H1 (cell line): Measurements from ENCODE around the gene SELENOV.

ENCODE experiments used
- BACH1 ChIP-seq: IDR thresholded peaks from 2 replicates; pipeline ENCODE4 v1.6.1; 2012; ENCODE audit warnings: low read length, improper control_type of control experiment
- BCL11A ChIP-seq, 2 experiments: IDR thresholded peaks; one replicate each; pipeline ENCODE4 v1.6.1; 2011; ENCODE audit warnings: low read depth in 2 of 2, low read length in 2 of 2, mild to moderate bottlenecking in 2 of 2
- CEBPB ChIP-seq: IDR thresholded peaks from 2 replicates; pipeline ENCODE4 v1.6.1; 2012; ENCODE audit warnings: low read depth, low read length
- CTCF ChIP-seq, 3 experiments: IDR thresholded peaks; 1 replicate in 2 of 3; 2 replicates in 1 of 3; pipeline versions ENCODE4 v1.5.1 to v1.6.1; 2011; ENCODE audit warnings: low read length in 3 of 3, mild to moderate bottlenecking in 3 of 3, inconsistent platforms in 2 of 3, low read depth in 1 of 3, moderate library complexity in 1 of 3; ENCODE audit not compliant: insufficient read depth in 1 of 3; ENCODE audit errors: control extremely low read depth in 1 of 3
- EP300 ChIP-seq, 2 experiments: IDR thresholded peaks; 1 replicate in 1 of 2; 2 replicates in 1 of 2; pipeline ENCODE4 v1.6.1; 2011 to 2012; ENCODE audit warnings: low read depth in 2 of 2, low read length in 2 of 2, mild to moderate bottlenecking in 2 of 2, borderline replicate concordance in 1 of 2, inconsistent platforms in 1 of 2, moderate library complexity in 1 of 2
- JUND ChIP-seq: IDR thresholded peaks from 2 replicates; pipeline ENCODE4 v1.6.1; 2011; ENCODE audit warnings: mild to moderate bottlenecking, improper control_type of control experiment, low read length
- KDM1A ChIP-seq: fragments of 200-600, 300-600 bp; sonication (generic); IDR thresholded peaks from 2 replicates; pipeline ENCODE4 v1.7.1; 2016; ENCODE audit warnings: mild to moderate bottlenecking, low read length, borderline replicate concordance
- MAX ChIP-seq: IDR thresholded peaks from 2 replicates; pipeline ENCODE4 v1.6.1; 2012; ENCODE audit warnings: inconsistent platforms
- POLR2A ChIP-seq, 2 experiments: IDR thresholded peaks; 1 replicate in 1 of 2; 2 replicates in 1 of 2; pipeline ENCODE4 v1.6.1; 2011; ENCODE audit warnings: low read depth in 2 of 2, low read length in 2 of 2, mild to moderate bottlenecking in 2 of 2; ENCODE audit errors: control extremely low read depth in 1 of 2
- POLR2AphosphoS5 ChIP-seq: IDR thresholded peaks from 2 replicates; pipeline ENCODE4 v1.6.1; 2011; ENCODE audit warnings: low read depth, low read length
- RBBP5 ChIP-seq: IDR thresholded peaks from 2 replicates; pipeline ENCODE4 v1.7.1; 2012; ENCODE audit warnings: low read depth, mild to moderate bottlenecking, inconsistent platforms, low read length, moderate library complexity, borderline replicate concordance
- TAF1 ChIP-seq: IDR thresholded peaks from 2 replicates; pipeline ENCODE4 v1.6.1; 2011; ENCODE audit warnings: mild to moderate bottlenecking, low read depth, low read length

- TF ChIP-seq TAF1 (no peak), KDM1A (no peak), JUND (no peak), POLR2AphosphoS5 (no peak), CTCF (IDR thresholded peaks at IDR 0.05; ENCODE audit: control extremely low read depth in 1 of 3, insufficient read depth in 1 of 3, low read depth in 1 of 3, low read length in 3 of 3) (no peak), POLR2A (IDR thresholded peaks at IDR 0.05; ENCODE audit: control extremely low read depth in 1 of 2, low read depth in 2 of 2, low read length in 2 of 2) (no peak), EP300 (IDR thresholded peaks at IDR 0.05; ENCODE audit: borderline replicate concordance in 1 of 2, low read depth in 2 of 2, low read length in 2 of 2) (no peak), MAX (no peak), BACH1 (no peak), BCL11A (IDR thresholded peaks at IDR 0.05; ENCODE audit: low read depth in 2 of 2, low read length in 2 of 2) (no peak), RBBP5 (no peak), CEBPB (no peak)
Measured at GRCh38 chr19:39496063-39496462, 18.9 kb upstream of the SELENOV start.
